COR-L47 (cell line): ENCODE data around the gene MPRIP.

Source experiments
- DNase-seq: peaks from one replicate; lab custom pipeline; 2025; lab: John Stamatoyannopoulos, UW

Gene MPRIP

DNA sequence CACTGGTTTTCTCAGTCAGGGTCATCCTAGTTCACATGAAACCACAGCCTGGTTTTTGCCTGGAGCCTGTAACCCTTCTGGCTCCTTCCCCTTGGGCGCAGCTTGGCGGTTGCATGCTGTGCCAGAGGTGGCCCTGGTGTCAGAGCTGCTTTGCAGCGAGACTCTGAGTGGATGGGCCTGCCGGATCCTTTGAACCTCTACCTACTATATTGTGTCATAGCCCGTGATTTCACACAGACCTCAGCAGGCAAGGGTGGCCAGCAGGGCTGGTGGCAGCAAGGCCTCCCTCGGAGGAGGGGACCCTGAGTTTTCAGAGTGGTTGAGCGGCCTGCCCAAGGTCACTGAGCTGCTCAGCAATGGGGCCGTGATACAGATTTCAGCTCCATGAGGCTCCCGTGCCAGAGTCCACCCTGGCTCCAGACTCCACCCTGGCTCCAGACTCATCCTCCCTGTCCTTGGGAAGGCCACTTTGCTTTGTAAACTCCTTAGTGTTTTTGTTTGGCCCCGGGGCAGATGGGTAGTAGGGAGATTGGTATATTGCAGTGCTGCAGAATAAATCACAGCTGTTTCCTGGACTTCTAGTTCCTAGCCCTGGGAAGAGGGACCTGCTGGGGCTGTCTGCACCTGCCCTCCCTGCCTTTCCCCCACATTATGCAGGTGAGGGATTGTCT is 9.7 kb downstream of the MPRIP start:
- no peak for DNase-seq

DNA sequence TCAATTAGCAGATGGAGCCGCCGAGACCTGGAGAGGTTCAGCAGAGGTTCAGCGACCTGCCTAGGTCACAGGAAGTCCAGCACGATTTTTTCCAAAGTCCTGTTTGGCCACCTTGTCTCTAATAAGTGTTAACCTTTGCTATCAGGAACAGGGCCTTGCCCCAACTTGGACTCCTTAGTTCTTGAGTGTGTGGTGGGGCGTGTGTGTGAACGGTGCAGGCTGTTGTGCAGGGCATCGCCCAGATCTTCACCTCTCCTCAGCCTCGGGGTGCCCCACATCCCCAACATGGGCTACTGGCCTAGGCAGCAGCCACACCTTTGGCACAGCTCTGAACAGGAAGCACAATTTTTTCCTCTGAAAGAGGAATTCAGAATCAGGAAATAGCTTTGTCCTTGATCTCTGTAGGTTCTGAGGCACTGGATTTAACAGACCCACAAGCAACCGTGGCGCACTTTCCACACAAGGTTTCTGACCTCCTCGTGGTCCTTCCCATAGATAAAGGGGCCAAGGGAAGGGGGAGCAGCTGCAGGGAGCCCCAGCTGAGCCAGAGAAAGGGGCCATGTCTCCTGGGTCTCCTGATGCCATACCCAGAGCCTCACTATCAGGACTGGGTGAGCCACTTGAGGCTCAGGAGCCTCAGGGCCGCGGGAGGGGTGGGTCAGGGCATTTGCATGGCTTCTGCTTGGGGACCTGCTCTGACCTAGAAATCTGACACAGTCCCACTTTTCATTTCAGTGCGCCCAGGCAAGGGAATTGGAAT is 10.4 kb downstream of the MPRIP start:
- DNase-seq = no peak

DNA sequence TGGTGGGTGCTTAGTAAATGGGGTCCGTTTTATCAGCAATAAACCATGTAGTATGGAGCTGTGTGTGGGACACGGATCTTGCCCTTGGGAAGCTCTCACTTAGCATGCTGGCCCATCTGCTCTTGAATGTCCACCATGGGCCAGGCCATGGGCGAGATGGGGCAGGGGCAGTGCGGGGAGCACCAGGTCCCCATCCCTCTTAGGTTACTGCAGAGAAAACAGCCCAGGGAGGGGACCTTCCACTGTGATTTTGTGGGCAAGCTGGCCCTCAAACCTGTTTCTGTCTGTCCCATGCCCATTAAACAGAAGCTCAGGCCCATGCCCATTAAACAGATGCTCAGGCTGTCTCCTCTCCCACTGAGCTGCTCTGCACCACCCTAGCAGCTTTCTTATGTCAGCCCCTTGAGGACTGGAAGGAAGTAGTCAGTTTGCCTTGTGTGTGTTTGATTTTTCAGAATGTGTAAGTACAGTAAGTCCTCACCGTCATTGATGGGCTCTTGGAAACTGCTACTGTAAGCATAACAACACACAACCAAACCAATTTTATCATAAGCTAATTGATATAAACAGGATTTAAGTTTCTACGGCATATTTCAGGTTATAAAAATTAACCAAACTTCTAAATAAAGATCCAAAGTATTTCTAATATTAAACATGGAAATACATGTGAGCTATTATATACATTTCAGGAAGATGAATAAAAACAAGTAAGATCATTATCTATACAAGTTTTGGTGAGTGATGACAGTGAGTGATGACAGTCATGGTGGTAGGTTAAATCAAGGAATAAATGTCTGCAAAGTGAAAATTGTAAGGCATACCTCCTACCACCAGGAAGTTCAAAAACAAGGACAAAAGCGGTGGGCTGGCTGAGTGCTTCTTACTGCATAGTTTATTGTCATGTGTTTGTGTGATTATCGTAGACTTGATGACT is 11.5 kb downstream of the MPRIP start:
- DNase-seq = no peak

DNA sequence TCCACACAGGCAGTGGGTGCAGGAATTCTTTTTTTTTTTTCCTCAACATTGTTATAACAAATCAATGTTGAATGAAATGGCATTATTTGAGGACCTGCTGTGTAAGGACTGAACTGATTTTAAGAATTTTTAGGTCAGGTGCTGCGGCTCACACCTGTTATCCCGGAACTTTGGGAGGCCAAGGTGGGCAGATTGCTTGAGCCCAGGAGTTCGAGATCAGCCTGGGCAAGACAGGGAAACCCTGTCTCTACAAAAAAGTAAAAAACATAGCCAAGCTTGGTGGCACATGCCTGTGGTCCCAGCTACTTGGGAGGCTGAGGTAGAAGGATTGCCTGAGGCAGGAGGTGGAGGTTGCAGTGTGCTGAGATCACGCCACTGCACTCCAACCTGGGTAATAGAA is 12.4 kb downstream of the MPRIP start:
- DNase-seq = no peak

DNA sequence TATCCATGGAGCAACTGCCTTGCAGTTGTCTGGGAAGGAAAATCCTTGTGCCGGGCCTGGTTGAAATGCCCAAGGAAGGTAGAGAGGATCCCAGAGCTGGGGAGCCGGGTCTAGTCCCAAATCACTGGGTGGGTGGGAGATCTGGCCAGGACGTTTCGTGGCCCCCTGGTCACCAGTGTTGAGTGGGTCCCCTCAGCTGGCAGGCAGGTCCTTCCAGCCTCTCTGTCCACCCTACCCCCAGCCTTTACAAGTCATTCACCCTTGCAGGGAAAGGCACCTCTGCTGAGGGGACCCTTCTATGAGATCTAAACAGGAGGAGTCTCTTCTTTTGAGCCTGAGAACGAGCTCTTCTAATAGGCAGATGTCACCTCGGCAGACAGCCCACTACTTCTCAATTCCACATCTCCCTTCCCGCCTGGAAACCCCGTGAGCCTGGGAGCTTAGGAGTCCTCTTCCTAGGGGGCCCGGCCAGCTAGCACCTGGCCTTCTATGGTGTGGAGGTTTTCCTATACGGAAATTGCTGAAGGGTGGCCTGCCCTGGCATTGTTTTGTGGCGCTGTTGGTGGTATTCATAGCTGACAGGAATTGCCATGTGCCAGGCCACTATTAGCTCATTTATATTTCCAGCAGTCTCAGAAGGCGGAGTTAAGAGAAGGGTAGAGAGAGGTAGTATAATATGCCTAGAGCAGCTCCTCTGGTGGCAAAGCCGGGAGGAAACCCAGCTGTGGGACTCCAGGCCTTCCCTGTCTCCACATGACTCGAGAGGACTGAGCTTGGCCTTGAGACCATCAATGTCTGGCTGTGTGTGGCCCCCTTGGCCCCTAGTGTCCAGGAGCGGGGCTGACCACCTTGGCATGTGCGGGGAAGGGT is 13.3 kb downstream of the MPRIP start:
- peak; percentile 80 for DNase-seq

DNA sequence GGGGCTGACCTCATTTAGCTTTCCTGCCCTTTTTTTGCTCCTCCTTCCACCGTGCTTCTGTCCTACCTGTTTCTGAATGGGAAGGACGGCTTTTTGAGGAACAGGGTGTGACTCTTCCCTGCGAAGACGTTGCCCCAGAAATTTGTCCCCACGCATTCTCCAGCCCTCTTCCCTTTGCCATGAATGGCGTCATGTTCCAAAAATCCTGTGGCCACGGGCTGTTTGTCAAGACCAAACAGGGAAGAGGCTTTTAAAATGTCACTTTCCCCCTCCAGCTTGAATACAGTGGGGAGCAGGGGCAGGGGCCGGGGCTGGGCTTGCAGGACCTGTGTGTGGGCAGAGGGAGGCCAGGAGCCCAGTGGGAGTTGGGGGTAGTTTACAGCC is 13.9 kb downstream of the MPRIP start:
- no peak for DNase-seq

DNA sequence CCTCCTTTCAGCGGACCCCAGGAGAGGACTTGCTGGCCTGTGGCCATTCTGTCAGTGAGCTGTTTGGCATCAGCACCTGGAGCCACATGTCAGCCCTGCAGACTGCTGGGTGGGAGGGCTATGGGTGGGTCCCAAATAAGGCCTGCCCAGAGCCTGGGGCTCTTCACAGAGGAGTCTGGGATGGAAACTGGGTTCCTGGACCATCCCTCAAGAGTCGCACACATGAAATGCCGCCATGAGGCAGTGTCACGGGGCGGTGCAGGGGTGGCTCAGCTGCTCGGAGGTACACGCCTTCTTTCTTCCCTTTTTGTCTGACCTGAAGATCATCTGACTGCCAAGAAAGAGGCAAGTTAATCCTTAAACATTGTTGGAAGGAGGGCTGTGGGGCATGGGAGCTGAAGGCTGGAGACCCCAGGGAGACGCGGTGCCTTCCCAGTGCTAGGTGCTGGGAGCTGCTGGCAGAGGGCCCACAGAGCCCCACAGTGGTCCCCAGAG is 14.8 kb downstream of the MPRIP start:
- DNase-seq = no peak

DNA sequence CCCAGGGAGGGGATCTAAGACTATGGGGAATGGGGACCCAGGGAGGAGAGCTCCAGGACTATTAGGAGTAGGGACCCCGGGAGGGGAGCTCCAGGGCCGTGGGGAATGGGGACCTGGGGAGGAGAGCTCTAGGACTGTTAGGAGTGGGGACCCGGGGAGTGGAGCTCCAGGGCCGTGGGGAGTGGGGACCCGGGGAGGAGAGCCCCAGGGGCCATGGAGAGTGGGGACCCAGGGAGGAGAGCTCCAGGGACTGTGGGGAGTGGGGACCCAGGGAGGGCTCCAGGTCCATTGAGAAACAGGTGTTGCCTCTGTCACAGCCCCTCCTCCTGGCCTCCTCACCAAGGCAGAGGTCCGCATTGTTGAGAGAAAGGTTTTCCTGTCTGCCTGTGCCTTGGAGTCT is 16.0 kb downstream of the MPRIP start:
- DNase-seq = no peak

DNA sequence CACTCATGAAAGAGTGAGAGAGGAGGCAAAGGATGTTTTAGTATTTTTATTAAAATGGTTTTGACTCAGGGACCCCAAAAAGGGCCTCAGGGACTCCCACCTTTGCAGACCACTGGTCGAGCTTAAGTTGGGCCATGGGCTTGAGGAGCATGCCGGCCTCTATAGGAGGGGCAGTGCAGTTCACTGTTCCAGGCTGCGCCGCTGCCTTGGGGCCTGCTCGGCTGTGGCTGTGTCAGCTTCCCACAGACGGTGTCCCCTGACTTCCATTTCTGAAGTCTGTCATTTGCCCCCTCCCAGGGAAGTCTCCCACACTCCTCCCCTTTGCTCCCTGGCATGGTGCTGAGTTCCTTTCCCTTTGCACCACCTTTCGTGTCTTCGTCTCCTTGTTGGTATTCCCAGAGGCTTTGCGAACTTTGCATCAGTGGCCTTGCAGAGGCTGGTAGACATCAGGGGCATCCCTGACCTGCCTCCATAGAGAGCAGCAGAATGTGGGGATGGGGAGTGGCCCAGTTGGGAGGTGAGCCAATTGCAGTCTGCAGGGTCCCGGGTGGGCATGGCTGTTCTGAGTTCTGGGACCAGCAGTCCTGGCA is 17.1 kb downstream of the MPRIP start:
- DNase-seq = no peak

DNA sequence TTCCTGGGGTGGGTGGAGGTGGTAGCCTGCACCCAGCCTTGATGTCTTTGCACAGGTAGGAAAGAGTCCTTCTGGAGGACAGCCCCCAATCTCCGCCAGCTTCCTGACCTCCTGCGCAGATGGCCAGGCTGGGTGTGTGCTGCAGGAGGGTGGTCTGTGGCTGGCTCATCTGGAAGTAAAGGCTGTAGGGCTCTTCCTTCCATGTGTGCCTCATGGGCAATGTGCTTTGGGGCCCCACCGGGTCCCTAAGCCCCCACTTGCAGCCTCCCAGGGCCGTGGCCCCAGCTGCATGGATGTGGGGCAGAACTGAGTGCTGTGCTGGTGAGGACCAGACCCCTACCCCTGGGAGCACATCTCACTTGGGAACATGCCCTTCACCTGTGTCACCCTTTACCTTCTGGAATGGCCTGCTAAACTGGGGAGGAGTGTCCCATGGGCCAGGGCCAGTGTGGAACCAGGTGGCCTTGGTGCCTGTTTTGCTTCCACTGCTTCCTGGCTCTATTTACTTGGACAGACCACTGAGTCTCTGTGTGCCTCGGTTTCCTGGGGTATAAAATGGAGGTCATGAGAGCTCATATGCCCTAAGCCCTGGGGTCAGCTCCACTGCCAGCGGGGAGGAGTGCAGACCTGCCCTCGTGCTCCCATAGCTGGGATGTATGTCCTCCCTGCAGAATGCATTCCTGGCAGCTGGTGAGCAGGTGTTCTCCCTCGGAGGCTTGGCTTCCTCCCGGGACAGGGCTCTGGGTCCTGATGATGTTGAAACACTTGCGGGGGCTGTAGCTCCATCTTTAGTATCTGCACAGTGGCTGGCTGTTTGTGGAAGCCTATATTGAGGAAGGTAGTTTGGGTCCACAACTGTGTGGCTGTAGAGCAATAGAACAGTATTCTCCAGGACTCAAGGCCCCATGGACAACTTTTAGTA is 18.0 kb downstream of the MPRIP start:
- DNase-seq = no peak

DNA sequence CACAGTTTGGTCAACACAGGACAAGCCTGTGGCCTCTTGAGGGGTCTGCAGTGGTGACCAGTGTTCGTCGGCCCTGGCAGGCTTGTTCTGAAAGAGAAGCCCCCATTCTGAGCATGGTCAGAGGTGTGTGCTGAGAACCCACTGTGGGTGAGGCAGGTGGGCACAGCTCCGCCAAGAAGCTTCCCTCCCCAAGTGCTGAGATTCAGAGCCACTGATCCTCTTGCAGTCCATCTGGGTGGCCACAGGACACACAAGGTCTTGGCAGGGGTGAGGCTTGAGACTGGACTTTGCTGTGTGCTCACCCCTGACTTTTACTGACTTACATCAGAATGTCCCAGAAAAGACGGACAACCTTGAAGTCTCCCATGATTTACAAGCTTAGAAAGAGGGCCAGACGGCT is 18.7 kb downstream of the MPRIP start:
- DNase-seq = no peak

DNA sequence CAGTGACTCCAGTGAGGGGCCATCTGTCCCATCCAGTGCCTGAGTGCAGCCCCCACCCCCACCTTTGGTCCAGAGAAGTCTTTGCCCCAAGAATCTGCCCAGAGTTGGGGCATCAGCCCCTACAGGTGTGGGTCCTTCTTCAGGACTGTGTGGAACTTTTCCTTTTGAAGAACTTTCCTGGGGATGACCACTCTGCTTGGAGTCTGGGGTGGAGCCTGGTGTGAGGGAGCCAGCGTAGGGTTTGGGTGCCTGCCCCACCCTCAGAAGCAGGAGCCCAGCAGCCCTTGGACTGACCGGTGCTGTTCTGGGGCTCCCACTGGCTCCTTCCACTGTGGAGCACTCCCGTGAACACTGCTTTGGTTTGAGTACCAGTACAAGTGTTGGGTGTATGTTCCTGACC is 19.3 kb downstream of the MPRIP start:
- no peak for DNase-seq

DNA sequence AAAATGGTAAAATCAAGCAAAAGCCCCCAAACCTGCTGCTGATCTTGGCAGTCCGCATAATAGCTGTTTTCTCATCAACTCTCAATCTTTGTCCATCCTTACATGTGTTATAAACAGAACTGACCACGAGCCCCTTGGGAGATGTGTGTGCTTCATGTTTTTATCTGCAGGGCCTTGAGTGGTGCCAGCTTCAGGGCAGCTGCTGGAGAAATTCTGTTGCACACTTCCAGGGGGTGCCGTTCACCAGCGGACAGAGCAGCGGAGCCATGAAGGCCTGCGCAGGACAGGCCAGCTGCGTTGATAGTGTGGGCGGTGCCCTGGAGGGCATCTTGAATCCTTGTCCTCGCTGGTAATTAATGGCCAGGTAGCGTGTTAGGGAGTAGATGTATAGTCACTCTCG is 20.1 kb downstream of the MPRIP start:
- no peak for DNase-seq

DNA sequence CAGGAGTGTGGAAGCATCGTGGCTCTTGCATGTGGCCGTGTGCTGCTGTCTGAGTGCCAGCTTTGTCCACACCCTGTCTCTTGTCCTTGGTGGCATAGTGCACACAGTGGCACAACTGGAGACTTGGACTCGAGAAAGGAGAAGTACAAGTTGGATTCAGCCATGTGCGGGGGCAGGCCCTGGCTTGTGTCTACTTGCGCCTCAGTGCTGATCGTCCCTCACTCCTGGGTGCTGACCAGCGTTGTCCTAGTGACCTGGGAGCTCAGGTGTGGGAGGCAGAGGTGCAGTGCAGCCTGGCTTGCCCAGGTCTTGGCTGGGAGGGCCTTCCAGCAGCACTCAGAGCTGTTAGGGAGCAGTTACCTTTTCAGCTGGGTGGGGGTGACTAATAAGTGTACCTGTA is 20.6 kb downstream of the MPRIP start:
- DNase-seq = no peak

DNA sequence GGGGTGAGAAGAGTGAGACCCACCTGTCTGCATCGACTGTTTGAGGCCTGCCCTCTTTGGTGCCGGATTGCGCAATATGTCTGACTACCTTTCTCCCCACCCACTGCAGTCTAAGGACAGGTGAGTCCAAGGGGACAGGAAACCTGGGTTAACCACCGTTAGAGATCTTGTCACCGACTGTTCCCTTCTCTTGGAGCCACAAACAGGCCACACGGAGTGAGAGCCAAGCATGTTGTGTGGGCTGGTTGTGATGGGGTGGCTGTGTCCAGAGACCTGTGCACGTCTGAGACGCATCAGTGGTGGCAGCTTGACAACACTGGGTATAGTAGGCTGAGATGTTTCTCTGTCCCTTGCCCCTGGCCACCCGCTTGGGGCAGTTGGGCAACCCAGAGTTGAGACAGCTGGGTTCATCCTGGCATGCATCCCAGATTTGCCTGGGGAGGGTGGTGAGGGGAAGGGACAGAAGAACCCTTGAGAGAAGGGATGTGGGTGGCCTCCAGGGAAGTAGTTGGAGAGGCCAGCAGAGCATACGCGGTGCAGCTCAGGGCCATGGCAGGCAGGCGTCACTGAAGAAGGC is 21.4 kb downstream of the MPRIP start:
- peak; percentile 18 for DNase-seq

DNA sequence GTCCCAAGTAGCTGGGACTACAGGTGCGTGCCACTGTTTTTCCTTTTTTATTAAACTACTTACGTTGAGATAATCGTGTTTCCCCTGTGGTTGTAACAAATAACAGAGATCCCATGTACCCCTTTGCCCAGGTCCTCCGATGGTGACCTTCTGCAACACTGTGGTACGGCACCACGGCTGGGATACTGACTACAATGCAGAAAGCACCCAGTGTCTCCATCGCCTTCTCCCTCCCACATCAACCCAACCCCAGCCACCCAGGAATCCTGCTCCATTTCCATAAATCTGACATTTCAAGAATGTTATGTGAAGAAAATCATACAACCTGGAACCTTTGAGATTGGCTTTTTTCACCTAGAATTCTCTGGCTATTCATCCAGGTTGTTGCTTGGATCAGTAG is 22.1 kb downstream of the MPRIP start:
- DNase-seq = no peak

DNA sequence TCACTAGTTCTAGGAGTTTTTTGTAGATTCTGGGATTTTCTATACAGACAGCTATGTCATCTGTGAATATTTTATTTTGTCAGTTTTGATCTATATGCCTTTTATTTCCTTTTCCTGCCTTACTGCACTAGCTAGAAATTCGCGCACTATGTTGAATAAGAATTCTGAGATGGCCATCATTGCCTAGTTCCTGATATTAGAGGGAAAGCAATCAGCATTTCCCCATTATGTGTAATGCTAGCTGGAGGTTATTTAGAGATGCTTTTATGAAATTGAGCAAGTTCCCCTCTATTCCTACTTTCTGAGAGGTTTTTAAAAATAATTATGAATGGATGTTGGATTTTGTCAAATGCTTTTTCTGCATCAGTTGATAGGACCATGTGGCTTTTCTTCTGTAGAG is 23.8 kb downstream of the MPRIP start:
- DNase-seq = no peak

DNA sequence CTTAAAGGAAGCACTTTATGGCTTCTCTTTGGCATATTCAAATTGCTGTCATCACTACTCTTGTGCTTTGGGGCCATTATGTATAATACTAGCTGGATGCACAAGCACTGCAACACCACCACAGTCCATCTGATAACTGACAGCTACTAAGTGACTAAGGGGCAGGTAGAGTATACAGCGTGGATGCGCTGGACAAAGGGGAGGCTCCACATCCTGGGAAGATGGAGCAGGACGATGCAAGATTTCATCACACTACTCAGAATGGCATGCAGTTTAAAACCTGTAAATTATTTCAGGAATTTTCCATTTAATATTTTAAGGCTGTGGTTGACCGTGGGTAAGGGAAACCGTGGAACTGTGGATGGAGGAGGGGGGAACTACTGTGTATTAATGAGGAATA is 25.0 kb downstream of the MPRIP start:
- DNase-seq = no peak

DNA sequence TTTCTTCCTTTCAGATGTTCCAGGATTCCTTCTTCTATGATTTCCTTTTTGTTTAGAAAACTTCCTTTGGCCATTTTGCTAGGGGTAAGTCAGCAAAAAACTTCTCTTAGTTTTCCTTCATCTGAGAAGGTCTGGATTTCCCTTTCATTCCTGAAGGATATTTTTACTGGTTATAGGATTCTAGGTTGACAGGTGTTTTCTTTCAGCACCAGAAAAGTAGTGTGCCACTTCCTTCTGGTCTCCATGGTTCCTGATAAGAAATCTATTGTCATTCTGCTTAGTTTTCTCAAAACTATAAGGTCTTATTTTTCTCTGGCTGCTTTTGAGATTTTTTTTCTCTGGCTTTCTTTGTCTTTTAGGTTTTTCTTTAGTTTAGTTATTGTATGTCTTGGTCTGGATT is 27.6 kb downstream of the MPRIP start:
- DNase-seq = no peak

DNA sequence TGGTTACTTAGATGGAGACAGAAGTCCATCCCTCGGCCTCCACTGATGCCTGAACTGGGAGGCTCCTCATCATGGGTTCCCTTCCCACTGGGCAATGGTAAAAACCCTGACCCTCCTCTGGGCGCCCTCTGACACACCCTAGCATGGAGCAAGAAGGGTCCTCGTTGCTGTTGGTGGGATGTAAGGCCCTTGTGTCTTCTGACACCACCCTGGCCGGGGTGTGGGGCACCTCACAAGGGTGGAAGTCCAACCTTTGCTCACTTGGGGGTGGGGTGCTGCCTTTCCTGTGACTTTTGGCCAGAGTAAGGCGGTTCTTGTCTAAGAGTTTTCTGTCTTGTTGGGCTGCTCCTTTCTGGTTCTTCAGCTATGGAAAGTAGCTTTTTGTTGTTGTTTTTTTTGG is 28.7 kb downstream of the MPRIP start:
- DNase-seq = no peak
